DOHH2 (cell line): ENCODE results near the gene STPG1.

Experiments used
- EZH2phosphoT487 ChIP-seq: fragments of 200-600 bp; sonication (generic); IDR thresholded peaks from 2 replicates; pipeline ENCODE4 v1.6.1; 2017; ENCODE audit warnings: borderline replicate concordance, mild to moderate bottlenecking, antibody characterized with exemption, low read length, moderate library complexity, mixed read lengths
- TF ChIP-seq, protein P1 (sequence below): fragments of 200-600 bp; sonication (generic); IDR thresholded peaks from one replicate; pipeline ENCODE4 v1.5.1; 2014; ENCODE audit warnings: antibody characterized with exemption, mild to moderate bottlenecking, low read depth, low read length; ENCODE audit not compliant: poor library complexity, severe bottlenecking

GRCh38 chr1:24315391-24315790 is 98.2 kb downstream of the STPG1 start:
- TF ChIP-seq, protein P1, sequence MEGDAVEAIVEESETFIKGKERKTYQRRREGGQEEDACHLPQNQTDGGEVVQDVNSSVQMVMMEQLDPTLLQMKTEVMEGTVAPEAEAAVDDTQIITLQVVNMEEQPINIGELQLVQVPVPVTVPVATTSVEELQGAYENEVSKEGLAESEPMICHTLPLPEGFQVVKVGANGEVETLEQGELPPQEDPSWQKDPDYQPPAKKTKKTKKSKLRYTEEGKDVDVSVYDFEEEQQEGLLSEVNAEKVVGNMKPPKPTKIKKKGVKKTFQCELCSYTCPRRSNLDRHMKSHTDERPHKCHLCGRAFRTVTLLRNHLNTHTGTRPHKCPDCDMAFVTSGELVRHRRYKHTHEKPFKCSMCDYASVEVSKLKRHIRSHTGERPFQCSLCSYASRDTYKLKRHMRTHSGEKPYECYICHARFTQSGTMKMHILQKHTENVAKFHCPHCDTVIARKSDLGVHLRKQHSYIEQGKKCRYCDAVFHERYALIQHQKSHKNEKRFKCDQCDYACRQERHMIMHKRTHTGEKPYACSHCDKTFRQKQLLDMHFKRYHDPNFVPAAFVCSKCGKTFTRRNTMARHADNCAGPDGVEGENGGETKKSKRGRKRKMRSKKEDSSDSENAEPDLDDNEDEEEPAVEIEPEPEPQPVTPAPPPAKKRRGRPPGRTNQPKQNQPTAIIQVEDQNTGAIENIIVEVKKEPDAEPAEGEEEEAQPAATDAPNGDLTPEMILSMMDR = no peak
- TF ChIP-seq EZH2phosphoT487 = no peak; the same call in 1 of the 2 replicates
